Stimulated activated CD8-positive, alpha-beta memory T cell treated with anti-CD3 and anti-CD28 coated beads, Interleukin-4, amount 100 ng/mL, for 4 hours (primary cell): ENCODE measurements around the gene SPHK2.
"Not testable (repeated sequence)": the region's sequence is repeated elsewhere in the genome, so short reads cannot be mapped to it uniquely, and the experiment has no call there.

Experiments used
- DNase-seq, 2 donors: peaks; one replicate each; pipeline ENCODE4 v3.0.0-alpha.2; 2020; ENCODE audit warnings: low read depth in 2 of 2, low spot score in 1 of 2

SPHK2 gene, protein sequence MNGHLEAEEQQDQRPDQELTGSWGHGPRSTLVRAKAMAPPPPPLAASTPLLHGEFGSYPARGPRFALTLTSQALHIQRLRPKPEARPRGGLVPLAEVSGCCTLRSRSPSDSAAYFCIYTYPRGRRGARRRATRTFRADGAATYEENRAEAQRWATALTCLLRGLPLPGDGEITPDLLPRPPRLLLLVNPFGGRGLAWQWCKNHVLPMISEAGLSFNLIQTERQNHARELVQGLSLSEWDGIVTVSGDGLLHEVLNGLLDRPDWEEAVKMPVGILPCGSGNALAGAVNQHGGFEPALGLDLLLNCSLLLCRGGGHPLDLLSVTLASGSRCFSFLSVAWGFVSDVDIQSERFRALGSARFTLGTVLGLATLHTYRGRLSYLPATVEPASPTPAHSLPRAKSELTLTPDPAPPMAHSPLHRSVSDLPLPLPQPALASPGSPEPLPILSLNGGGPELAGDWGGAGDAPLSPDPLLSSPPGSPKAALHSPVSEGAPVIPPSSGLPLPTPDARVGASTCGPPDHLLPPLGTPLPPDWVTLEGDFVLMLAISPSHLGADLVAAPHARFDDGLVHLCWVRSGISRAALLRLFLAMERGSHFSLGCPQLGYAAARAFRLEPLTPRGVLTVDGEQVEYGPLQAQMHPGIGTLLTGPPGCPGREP

DNA sequence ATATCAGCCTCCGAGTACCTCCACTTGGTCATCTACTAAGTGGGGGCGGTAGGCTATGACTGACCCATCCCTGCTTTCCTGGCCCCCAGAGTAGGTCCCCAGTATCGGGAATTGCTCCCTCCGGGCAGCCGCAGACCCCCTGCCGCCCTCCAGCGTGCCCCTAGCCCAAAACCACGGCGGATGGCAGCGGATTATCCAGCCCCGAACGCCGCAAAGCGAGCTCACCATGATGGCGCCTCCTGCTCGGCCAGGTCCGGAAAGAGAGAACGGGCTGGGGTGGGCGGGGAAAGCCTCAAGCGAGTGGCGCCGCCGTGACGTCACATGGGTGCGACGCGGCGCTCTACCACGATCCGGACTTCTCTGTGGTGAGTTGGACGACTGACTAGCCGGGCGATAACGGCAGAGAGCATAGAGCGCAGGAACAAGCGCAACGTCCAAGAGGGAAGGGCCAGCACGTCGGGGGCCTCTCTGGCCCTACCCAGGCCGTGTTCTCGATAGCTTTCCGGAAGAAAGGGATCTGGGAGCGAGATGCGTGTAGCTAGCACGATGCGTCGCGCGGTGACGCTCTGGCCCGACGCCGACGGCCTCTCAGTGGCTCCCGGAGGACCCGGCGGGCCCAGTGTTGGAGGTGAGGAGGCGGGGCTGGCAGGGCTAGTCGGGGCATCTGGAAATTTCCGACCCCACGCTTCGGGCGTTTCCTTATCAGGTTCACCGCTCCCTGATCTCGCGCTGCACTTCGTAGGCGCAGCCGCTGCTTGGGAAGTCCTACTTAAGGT is at the start of gene SPHK2, which contains the start of gene RPL18:
Gene SPHK2 (plus strand): TSS at position 591 of the 776 bp plus-strand sequence. CDS start 1,009 bp downstream, outside the sequence.
Gene RPL18 (minus strand): TSS at position 263 of the 776 bp plus-strand sequence. CDS start 35 bp downstream, at position 228.
- peak; percentile 88 to 95 for DNase-seq

DNA sequence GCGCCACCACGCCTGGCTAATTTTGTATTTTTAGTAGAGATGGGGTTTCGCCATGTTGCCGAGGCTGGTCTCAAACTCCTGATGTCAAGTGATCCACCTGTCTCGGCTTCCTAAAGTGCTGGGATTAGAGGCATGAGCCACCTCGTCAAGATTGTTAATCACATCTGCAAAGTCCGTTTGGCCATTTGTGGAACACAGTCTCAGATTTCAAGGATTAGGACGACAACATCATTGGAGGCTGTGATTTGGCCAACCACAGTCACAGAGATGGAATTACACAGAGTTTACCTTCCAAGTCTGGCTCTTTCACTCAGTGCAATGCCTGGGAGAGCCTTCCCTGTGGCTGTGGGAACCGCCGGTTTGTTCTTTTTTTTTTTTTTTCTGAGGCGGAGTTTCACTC is 49.5 kb upstream of the SPHK2 start:
- no peak for DNase-seq

DNA sequence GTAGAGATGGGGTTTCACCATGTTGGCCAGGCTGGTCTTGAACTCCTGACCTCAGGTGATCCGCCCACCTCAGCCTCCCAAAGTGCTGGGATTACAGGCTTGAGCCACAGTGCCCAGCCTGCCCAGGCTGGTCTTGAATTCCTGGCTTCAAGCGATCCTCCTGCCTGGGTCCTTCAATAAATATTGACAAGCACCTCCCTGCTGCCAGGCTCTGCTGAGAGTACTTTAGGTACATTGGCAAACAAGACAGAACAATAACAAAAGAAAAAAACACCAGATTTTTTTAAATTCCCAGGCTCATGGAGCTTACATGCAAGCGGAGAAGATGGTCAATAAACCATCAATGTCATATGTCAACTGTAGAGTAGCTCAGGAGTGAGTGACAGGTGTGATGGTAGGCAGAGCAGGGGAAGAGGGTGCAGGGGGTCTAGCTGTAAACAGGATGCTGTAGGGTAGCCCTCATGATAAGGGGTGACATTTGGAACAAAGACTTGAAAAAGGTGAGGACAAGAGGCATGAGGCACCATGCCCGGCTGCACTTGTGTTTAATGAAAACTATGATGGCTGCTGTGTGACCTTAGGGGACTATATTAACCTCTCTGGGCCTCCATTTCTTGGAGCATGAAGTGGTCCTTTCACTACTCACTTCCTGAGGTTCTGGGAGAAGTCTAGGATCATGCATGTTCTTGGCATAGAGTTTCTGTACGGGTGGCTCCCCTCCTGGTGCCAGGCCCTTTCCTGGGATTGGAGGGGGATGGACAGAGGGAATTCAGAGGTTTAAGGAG is 47.7 kb upstream of the SPHK2 start:
- DNase-seq: no peak

DNA sequence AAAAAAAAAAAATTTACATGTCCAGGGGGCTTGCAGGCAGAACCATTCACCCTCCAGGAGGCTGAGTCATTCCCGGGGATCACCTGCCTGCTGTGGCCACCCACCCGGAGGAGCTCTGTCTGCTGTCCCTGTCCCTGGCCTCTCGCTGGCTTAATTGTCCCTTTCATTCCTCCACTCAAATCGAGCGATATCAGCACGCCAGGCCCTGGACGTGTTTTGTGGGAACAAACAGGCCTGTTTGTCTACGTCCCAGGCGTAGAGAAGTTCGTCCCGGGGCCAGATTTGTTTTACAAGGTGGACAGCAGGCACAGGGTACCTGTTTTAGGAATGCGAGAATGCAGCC is 46.2 kb upstream of the SPHK2 start:
- DNase-seq: no peak

DNA sequence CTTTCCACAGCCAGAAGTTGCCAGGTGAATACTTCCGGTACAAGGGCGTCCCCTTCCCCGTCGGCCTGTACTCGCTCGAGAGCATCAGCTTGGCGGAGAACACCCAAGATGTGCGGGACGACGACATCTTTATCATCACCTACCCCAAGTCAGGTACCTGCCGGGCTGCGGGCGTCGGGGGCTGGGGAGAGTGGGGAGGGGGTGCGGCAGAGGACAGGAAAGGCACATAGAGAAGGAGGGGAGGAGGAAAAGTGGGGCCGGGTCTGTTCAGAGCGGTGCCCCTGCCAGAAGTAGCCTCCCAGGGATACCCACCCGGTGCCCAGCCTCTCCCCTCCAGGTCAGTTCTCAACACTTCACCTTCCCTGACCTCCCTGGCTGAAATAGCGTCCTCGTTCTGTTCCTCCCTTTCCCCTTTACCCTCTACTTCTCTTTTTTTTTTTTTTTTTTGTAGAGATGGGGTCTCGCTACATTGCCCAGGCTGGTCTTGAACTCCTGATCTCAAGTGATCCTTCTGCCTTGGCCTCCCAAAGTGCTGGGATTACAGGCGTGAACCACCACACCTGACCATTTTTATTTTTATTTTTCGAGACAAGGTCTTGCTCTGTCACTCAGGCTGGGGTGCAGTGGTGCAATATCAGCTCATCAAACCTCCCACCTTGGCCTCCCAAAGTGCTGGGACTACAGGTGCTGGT is 43.2 kb upstream of the SPHK2 start:
- DNase-seq: no peak

DNA sequence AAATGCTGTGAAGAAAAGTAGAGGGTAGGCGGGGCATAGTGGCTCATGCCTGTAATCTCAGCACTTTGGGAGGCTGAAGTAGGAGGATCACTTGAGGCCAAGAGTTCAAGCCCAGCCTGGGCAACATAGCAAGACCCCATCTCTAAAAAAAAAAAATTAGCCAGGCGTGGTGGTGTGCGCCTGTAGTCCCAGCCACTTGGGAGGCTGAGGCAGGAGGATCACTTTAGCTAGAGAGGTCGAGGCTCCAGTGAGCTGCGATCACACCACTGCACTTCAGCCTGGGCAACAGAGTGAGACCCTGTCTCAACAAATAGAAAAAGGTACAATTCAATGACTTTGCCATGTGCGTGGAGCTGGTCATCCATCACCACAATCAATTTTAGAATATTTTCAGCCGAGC is 41.4 kb upstream of the SPHK2 start:
- not testable (repeated sequence) for DNase-seq

DNA sequence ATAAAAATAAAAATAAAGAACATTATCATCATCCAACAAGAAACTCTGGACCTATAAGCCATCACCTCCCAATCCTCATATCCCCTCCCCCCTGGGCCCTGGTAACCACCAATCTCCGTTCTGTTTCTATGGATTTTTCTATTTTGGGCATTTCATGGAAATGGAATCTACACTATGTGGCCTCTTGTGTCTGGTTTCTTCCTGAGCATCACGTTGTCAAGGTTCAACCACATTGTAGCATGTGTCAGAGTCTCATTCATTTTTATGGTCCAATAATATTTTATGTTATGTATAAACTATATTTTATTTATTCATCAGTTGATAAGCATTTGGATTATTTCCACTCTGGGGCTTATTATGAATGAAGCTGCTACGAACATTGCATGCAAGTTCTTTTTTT is 40.4 kb upstream of the SPHK2 start:
- no peak for DNase-seq

DNA sequence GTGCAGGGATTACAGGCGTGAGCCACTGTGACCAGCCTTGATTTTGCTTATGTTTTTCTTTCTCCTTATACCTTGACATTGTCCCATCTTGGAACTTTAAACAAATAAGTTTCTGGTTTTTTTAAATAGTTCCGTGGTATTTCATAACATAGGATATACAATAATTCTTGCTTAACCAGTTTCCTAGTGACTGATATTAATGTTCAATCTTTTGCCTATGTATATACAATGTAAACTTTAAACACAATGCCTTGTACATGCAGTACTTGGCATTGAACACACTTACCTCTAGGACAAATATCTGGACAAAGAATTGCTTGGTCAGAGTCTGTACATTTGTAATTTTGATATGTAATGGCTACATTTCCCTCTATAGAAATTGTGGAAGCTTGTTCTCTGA is 37.1 kb upstream of the SPHK2 start:
- no peak for DNase-seq

DNA sequence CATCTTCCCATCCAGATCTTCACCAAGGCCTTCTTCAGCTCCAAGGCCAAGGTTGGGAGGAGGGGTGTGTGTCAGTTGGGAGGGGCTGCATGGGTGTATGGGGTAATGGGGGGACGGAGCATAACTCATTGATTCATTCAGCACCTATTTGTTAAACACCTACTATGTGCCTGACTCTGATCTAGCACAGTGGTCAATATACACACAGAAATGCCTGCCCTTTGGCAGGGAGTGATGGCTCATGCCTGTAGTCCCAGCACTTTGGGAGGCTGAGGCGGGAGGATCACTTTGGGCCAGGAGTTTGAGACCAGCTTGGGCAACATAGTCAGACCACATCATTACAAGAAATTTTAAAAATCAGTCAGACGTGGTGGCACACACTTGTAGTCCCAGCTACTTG is 31.9 kb upstream of the SPHK2 start:
- DNase-seq: no peak

DNA sequence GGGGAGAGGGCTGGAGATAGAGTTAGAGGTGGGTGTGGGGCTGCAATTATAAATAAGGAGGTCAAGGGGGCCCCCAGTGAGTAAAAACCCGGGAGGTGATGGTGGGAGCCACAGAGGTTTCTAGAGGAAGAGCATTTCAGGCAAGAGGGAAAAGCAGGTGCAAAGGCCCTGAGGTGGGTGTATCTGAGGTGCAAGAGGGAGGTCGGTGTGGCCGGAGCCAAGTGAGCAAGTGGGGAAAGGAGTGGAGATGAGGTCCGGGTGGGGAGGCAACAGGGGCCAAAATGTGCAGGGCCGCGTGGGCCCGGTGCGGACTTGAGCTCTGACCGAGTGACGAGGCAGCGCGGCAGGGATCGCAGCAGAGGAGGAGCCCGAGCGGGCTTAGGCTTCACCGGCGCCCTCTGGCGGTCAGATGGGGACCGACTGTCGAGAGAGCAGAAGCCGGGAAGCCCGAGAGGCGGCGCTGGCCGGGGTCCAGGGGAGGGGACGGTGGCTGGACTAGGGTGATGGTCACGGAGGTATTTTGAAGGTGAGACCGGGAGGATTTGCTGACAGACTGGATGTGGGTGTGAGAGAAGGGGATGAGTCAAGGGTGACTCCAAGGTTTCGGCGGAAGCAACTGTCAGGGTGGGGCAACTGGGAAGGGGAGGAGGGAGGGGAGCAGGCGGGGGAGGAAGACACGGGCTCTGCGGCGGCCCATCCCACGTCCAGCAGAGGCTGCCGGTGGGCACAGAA is 30.5 kb upstream of the SPHK2 start:
- peak; percentile 60 to 82 for DNase-seq

DNA sequence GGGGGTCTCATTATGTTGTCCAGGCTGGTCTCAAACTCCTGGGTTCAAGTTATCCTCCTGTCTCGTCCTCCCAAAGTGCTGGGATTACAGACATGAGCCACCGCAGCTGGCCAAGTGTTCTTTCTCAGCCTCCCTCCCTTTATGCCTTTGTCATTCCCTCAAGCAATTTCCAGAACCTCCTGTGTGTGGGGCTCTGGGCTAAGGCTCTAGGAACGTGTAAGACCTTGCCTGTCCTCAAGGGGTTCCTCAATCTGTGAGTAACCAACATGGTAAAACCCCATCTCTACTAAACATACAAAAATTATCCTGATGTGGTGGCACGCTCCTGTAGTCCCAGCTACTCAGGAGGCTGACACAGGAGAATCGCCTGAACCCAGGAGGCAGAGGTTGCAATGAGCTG is 28.3 kb upstream of the SPHK2 start:
- DNase-seq: no peak

DNA sequence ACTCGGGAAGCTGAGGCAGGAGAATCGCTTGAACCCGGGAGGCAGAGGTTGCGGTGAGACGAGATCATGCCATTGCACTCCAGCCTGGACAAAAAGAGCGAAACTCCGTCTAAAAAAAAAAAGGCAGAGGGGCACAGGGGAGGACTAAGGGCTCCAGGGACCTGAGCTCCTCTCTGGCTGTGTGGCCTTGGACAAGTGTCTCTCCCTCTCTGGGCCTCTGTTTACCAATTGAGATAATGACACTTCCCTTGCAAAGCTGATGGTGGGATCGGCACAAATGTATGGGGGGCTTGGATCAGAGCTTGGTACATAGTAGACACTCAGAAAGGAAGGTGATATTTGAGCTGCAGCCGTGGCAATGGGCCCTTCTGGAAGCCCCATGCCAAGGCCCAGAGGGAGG is 24.1 kb upstream of the SPHK2 start:
- DNase-seq: no peak

DNA sequence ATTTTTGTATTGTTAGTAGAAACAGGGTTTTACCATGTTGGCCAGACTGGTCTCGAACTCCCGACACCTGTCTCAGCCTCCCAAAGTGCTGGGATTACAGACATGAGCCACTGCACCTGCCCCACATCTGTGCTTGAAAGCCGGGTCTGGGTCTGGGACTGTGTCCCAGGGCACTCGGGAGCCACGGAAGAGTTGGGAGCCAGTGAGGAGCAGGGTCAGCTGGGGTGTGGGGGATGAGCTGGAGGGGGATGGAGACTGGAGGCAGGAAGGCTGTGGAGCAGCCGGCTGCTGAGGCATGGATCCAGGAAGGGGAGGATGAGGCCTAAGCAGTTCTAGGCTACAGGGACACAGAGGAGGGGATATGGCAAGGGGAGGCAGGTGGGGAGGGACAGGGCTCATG is 23.5 kb upstream of the SPHK2 start:
- DNase-seq: no peak

DNA sequence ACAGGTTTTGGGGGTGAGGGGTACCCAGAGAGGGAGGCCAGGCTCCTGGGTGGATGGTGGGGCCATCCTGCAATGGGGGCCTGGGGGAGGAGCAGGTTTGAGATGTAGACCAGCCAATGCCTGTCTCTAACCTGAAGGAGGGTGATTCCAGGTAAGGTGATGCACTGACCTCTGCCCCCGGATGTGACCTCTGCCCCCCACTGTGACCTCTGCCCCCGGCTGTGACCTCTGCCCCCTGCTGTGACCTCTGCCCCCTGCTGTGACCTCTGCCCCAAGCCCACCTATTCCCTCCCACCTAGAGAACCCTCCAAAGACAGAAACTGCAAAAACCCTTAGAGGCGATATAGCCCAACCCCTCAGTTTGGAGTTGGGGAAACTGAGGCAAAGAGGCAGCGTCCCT is 23.1 kb upstream of the SPHK2 start:
- no peak for DNase-seq

DNA sequence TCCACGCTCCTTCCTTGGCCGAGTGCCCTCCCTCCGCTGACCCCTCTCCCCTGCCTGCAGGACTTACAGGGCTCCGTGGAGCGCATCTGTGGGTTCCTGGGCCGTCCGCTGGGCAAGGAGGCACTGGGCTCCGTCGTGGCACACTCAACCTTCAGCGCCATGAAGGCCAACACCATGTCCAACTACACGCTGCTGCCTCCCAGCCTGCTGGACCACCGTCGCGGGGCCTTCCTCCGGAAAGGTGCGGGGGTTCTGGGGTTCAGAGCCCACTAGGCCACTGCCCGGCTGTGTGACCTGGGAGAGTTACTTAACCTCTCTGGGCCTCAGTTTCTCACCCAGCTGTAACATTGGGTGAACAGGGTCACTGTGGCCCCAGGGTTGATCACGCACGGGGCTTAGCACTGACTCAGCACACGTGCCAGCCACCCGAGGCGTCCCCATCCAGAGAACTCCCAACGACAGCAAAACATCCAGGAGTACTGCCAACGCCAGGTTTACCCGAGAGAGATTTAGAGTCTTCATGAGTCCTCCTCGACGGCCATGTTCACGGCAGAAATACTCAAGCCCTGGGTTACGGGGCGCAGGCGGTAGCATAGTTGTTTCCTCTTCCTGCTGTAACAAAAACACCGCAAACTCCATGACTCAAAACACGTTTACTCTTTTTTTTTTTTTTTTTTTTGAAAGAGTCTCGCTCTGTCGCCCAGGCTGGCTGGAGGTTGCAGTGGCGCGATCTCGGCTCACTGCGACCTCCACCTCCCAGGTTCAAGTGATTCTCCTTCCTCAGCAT is 22.4 kb upstream of the SPHK2 start:
- no peak for DNase-seq

DNA sequence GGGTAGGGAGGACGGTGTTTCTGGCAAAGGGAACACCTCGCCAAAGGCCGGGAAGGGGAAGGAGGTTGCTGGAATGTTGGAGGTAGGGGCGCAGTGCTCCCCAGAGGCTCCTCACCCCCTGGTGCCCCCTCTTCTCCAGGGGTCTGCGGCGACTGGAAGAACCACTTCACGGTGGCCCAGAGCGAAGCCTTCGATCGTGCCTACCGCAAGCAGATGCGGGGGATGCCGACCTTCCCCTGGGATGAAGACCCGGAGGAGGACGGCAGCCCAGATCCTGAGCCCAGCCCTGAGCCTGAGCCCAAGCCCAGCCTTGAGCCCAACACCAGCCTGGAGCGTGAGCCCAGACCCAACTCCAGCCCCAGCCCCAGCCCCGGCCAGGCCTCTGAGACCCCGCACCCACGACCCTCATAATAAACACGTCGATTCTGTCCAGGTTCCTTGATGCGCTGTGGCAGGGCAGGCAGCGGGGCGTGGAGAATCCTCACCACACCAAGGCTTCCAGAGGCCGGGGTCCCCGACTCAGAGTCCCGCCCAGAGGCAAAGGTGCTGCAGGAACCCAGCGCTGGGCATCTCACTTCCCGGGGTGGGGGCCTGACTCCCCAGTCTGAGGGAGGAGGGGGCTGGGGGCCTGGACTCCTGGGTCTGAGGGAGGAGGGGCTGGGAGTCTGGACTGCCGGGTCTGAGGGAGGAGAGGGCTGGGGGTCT is 20.2 kb upstream of the SPHK2 start:
- DNase-seq: no peak

DNA sequence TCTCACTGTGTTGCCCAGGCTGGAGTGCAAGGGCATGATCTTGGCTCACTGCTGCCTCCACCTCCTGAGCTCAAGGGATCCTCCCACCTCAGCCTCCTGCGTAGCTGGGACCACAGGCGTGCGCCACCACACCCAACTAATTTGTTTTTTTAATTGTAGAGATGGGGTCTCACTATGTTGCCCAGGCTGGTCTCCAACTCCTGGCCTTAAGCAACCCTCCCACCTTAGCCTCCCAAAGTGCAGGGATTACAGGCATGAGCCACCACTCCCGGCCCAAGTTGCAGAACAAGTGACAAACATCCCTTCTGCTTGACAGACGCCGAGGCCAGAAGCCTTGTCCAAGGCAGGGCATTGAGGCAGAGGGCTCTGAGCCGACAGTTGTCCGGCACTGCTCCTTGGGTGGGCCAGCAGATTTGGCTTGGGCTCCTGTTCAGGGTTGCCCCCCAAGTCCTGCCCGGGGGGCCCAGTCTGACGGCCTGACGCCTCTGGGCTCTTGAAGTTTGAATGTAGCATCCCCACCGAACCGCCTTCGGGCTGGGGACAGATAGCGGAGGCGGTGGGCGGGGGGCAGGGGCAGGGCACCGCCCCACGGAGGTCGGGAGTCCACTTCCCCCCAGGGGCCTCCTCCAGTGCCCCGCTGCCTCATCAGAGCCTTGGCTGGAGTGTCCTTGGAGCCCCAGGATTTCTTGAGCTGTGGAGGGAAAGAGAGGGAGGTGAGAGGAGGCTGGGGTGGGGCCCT is 18.5 kb upstream of the SPHK2 start:
- no peak for DNase-seq

DNA sequence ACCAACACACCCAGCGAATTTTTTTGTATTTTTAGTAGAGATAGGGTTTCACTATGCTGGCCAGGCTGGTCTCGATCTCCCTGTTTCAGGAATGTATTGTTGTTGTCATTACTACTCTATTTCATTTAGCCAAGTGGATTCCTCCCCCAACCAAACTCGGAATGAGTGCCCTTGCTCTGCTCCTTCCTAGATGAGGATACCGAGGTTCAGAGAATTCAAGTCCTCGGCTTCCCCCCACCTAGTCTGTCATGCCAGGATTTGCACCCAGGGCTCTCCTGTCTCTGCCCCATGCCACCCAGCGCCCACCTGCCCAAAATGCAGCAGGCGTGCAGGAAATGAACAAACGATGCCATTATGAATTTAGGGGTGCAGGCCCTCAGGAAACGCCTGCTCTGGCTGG is 16.3 kb upstream of the SPHK2 start:
- DNase-seq: no peak
